Measurements from ENCODE around the gene EFHC1. TPM values are rescaled to one million over a fixed set of nuclear protein-coding genes. Genes with fewer than 3 reads are reported as not detected.

EFHC1 gene
- total and polyA plus RNA-seq, 12 donors = 3.3 to 14.3 (median 5.8) TPM

- H3K27me3 ChIP-seq = no peaks in the 10 kb centered on the region
- no peak overlapping the region for H3K27ac ChIP-seq
- H3K9me3 ChIP-seq = no peaks in the 10 kb centered on the region
- WGBS, 2 donors = 85 to 87% methylated on average over 3 of the region's 3 CpGs
- ATAC-seq = no peak
- TF ChIP-seq CTCF (IDR thresholded peaks at IDR 0.05) = no peak
- intact Hi-C loops (cut with DNase I) = loop anchor here in 1 of 10 donors (5.0 kb wide), 1 partner anchor 85 kb away; the partner anchor contains the start of gene EFHC1
- H3K36me3 ChIP-seq = peaks cover 0 to 85% (median 25%) of the 10 kb centered on the region in 9 donors
- DNase-seq = no peak
- no peak overlapping the region for H3K4me3 ChIP-seq
- peaks cover 18 to 87% (median 46%) of the 10 kb centered on the region in 9 donors for H3K4me1 ChIP-seq
These were observed 87.6 kb downstream of the EFHC1 start for GRCh38 chr6:52507557-52508260.

- no peak overlapping the region for H3K27ac ChIP-seq
- H3K27me3 ChIP-seq = no peaks in the 10 kb centered on the region
- H3K4me1 ChIP-seq = peaks cover 15 to 87% (median 46%) of the 10 kb centered on the region in 9 donors
- no peak for DNase-seq
- H3K9me3 ChIP-seq = no peaks in the 10 kb centered on the region
- no peak for TF ChIP-seq CTCF (IDR thresholded peaks at IDR 0.05)
- H3K36me3 ChIP-seq = peaks cover 0 to 84% (median 23%) of the 10 kb centered on the region in 9 donors
- ATAC-seq = no peak
- H3K4me3 ChIP-seq = no peak overlapping the region
- intact Hi-C loops (cut with DNase I) = loop anchor here in 1 of 10 donors (5.0 kb wide), 1 partner anchor 86 kb away; the partner anchor contains the start of gene EFHC1
- WGBS, 2 donors = 94 to 95% methylated on average over 5 of the region's 5 CpGs
These were observed 88.2 kb downstream of the EFHC1 start for GRCh38 chr6:52508261-52508739.

GRCh38 chr6:52509281-52510212 is 89.4 kb downstream of the EFHC1 start:
- DNase-seq = no peak
- ATAC-seq = no peak
- intact Hi-C loops (cut with DNase I) = loop anchor here in 4 of 10 donors (2.0 to 10.0 kb wide), 4 partner anchors 65 to 155 kb away; partner anchors contain the start of genes TRAM2 (in 2 of the 4) and EFHC1 (in 1 of the 4)
- Histone ChIP-seq H3K27me3 (no peaks in the 10 kb centered on the region), H3K36me3 (peaks cover 0 to 89% (median 23%) of the 10 kb centered on the region in 9 donors), H3K4me1 (peaks cover 12 to 87% (median 40%) of the 10 kb centered on the region in 9 donors), H3K4me3 (no peak overlapping the region), H3K9me3 (no peaks in the 10 kb centered on the region), H3K27ac (peak overlapping the region in 2 of 10 donors; percentile 5 to 93)
- no peak for TF ChIP-seq CTCF (IDR thresholded peaks at IDR 0.05)
- WGBS, 2 donors = 92 to 93% methylated on average over 14 of the region's 14 CpGs

DNA sequence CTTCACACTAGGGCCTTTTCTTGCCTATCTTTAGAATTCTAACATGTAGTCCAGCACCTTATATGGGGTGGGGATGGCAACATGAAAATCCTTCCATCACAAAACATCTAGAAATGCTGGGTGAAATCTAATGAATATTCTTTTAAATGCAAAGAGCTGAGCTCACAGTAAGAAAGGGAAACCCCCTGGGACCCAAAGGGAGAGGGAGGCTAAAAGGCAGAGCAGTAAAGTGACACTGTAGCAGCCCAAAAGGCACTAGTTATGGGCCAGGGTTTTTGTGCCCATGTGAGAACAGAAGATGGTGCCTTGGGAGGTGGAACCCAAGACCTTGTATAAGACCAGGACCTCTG is 90.0 kb downstream of the EFHC1 start:
- Histone ChIP-seq H3K9me3 (no peaks in the 10 kb centered on the region), H3K36me3 (peaks cover 0 to 89% (median 24%) of the 10 kb centered on the region in 9 donors), H3K4me1 (peaks cover 12 to 87% (median 35%) of the 10 kb centered on the region in 9 donors), H3K4me3 (no peak overlapping the region), H3K27me3 (no peaks in the 10 kb centered on the region), H3K27ac (peak overlapping the region in 2 of 10 donors; percentile 86 to 93)
- intact Hi-C loops (cut with DNase I) = loop anchor here in 3 of 10 donors (2.0 to 10.0 kb wide), 3 partner anchors 65 to 155 kb away; partner anchors contain the start of gene TRAM2 (in 2 of the 3)
- DNase-seq = no peak
- no peak for TF ChIP-seq CTCF (IDR thresholded peaks at IDR 0.05)
- no peak for ATAC-seq
